ENCODE measurements around the gene SLC12A8.

- TF ChIP-seq CTCF (conservative IDR thresholded peaks at IDR 0.05; ENCODE audit: low read depth, low read length) (no peak), EZH2 (IDR thresholded peaks at IDR 0.05; ENCODE audit: borderline replicate concordance, low read depth, low read length, poor library complexity, severe bottlenecking) (no peak)
Measured at GRCh38 chr3:125236331-125236903, 23.9 kb upstream of the SLC12A8 start.
